ENCODE data around the gene RPS29. TPM values are rescaled to one million over a fixed set of nuclear protein-coding genes. Genes with fewer than 3 reads are reported as not detected.

RPS29 gene
- total and polyA plus RNA-seq, 2 of the 13 experiments (the other 11 are each of a cell fraction or from before 2014, with no cell fraction given), result 4,303 to 8,215 TPM

DNA sequence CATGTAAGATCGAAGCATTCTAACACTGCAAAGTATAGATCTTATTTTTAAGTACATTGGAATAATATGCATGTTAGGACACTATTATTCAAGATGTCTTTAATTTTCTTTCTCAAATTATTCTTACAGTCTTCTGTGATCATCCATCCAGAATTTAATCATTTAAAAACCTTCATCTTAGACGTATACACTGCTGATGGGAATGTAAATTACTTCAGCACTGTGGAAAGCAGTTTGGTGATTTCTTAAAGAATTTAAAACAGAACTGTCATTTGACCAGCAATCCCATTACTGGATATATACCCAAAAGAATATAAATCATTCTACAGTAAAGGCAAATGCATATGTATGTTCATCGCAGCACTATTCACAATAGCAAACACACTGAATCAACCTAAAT, 3.2 kb upstream of the RPS29 start:
- no TSS peak for BruUV-seq (replicated peaks)
- H3K4me3 ChIP-seq (replicated peaks in 1 of 3; ENCODE audit: insufficient read depth in 1 of 3, low read depth in 2 of 3, low read length in 3 of 3), result no peak overlapping the region
- no peaks in the 10 kb centered on the region; a peak in 1 of 5 replicates for H3K27me3 ChIP-seq (ENCODE audit: control insufficient read depth in 1 of 2, insufficient read depth in 2 of 2, low read length in 2 of 2)
- H3K4me1 ChIP-seq (ENCODE audit: insufficient read depth, low read length), result peaks cover 39% of the 10 kb centered on the region
- intact Hi-C loops (cut with micrococcal nuclease; ENCODE audit: unreplicated experiment) (no loop called here), in situ Hi-C loops (cut with HindIII; ENCODE audit: extremely low pct_ligation_motif_present, low pct_unique_long_range_greater_than_20kb) (no loop called here)
- H3K9ac ChIP-seq (ENCODE audit: insufficient read depth, low read depth, low read length), result no peak overlapping the region
- DNase-seq (ENCODE audit: low spot score) (no peak), FAIRE-seq (no peak), ATAC-seq (no peak)
- no peak overlapping the region for H2AFZ ChIP-seq (ENCODE audit: low read length)
- no peak overlapping the region for H3K27ac ChIP-seq (ENCODE audit: extremely low read length, insufficient read depth, low read length)
- H3K9me3 ChIP-seq (ENCODE audit: low read length), result no peaks in the 10 kb centered on the region
- 82% methylated on average over 3 of the region's 3 CpGs for WGBS (ENCODE audit: low lambda C conversion rate)
- ChIA-PET POLR2A (interaction anchor here (0.7 kb wide), 1 partner anchor 9 kb away, joined by 3 read pairs; the partner anchor contains the start of gene LRR1), CTCF (ENCODE audit: low intra/inter-chr PET ratio, low total read pairs) (no interaction called here)
- H3K79me2 ChIP-seq (ENCODE audit: insufficient read depth, low read length), result peaks cover 17% of the 10 kb centered on the region
- peaks cover under 1 to 3% of the 10 kb centered on the region in 2 experiments; a peak in 2 of 5 replicates for H3K36me3 ChIP-seq (replicated peaks in 1 of 2; ENCODE audit: control insufficient read depth in 1 of 2, insufficient read depth in 2 of 2, low read length in 2 of 2)
- H4K20me1 ChIP-seq (ENCODE audit: insufficient read depth, low read length), result peaks cover 16% of the 10 kb centered on the region; the same call in 1 of the 2 replicates
- TF ChIP-seq NR2F1 (CRISPR knock-in tag; IDR thresholded peaks at IDR 0.05), result no peak
- TF ChIP-seq, protein P1, sequence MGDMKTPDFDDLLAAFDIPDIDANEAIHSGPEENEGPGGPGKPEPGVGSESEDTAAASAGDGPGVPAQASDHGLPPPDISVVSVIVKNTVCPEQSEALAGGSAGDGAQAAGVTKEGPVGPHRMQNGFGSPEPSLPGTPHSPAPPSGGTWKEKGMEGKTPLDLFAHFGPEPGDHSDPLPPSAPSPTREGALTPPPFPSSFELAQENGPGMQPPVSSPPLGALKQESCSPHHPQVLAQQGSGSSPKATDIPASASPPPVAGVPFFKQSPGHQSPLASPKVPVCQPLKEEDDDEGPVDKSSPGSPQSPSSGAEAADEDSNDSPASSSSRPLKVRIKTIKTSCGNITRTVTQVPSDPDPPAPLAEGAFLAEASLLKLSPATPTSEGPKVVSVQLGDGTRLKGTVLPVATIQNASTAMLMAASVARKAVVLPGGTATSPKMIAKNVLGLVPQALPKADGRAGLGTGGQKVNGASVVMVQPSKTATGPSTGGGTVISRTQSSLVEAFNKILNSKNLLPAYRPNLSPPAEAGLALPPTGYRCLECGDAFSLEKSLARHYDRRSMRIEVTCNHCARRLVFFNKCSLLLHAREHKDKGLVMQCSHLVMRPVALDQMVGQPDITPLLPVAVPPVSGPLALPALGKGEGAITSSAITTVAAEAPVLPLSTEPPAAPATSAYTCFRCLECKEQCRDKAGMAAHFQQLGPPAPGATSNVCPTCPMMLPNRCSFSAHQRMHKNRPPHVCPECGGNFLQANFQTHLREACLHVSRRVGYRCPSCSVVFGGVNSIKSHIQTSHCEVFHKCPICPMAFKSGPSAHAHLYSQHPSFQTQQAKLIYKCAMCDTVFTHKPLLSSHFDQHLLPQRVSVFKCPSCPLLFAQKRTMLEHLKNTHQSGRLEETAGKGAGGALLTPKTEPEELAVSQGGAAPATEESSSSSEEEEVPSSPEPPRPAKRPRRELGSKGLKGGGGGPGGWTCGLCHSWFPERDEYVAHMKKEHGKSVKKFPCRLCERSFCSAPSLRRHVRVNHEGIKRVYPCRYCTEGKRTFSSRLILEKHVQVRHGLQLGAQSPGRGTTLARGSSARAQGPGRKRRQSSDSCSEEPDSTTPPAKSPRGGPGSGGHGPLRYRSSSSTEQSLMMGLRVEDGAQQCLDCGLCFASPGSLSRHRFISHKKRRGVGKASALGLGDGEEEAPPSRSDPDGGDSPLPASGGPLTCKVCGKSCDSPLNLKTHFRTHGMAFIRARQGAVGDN (CRISPR knock-in tag; IDR thresholded peaks at IDR 0.05), result no peak
- TF ChIP-seq ZNF143 (CRISPR knock-in tag; IDR thresholded peaks at IDR 0.05), result no peak
- TF ChIP-seq, protein P2, sequence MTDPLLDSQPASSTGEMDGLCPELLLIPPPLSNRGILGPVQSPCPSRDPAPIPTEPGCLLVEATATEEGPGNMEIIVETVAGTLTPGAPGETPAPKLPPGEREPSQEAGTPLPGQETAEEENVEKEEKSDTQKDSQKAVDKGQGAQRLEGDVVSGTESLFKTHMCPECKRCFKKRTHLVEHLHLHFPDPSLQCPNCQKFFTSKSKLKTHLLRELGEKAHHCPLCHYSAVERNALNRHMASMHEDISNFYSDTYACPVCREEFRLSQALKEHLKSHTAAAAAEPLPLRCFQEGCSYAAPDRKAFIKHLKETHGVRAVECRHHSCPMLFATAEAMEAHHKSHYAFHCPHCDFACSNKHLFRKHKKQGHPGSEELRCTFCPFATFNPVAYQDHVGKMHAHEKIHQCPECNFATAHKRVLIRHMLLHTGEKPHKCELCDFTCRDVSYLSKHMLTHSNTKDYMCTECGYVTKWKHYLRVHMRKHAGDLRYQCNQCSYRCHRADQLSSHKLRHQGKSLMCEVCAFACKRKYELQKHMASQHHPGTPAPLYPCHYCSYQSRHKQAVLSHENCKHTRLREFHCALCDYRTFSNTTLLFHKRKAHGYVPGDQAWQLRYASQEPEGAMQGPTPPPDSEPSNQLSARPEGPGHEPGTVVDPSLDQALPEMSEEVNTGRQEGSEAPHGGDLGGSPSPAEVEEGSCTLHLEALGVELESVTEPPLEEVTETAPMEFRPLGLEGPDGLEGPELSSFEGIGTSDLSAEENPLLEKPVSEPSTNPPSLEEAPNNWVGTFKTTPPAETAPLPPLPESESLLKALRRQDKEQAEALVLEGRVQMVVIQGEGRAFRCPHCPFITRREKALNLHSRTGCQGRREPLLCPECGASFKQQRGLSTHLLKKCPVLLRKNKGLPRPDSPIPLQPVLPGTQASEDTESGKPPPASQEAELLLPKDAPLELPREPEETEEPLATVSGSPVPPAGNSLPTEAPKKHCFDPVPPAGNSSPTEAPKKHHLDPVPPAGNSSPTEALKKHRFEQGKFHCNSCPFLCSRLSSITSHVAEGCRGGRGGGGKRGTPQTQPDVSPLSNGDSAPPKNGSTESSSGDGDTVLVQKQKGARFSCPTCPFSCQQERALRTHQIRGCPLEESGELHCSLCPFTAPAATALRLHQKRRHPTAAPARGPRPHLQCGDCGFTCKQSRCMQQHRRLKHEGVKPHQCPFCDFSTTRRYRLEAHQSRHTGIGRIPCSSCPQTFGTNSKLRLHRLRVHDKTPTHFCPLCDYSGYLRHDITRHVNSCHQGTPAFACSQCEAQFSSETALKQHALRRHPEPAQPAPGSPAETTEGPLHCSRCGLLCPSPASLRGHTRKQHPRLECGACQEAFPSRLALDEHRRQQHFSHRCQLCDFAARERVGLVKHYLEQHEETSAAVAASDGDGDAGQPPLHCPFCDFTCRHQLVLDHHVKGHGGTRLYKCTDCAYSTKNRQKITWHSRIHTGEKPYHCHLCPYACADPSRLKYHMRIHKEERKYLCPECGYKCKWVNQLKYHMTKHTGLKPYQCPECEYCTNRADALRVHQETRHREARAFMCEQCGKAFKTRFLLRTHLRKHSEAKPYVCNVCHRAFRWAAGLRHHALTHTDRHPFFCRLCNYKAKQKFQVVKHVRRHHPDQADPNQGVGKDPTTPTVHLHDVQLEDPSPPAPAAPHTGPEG (CRISPR knock-in tag; IDR thresholded peaks at IDR 0.05), result no peak
- TF ChIP-seq ZNF333 (CRISPR knock-in tag; IDR thresholded peaks at IDR 0.05; ENCODE audit: borderline replicate concordance), result no peak
- no peak for TF ChIP-seq NFE2L1 (CRISPR knock-in tag; IDR thresholded peaks at IDR 0.05; ENCODE audit: borderline replicate concordance)
- no peak for TF ChIP-seq DNMT1 (CRISPR knock-in tag; IDR thresholded peaks at IDR 0.05)
- TF ChIP-seq REL (CRISPR knock-in tag; conservative IDR thresholded peaks at IDR 0.05), result no peak
- TF ChIP-seq ZNF263 (CRISPR knock-in tag; IDR thresholded peaks at IDR 0.05), result no peak
- TF ChIP-seq ZNF777 (CRISPR knock-in tag; IDR thresholded peaks at IDR 0.05), result no peak
- H3K4me2 ChIP-seq (ENCODE audit: low read depth, low read length), result no peak overlapping the region
